ENCODE data around the gene WDR90. TPM values are rescaled to one million over a fixed set of nuclear protein-coding genes. Genes with fewer than 3 reads are reported as not detected.

The WDR90 gene
- total and polyA plus RNA-seq, 2 of the 13 experiments (the other 11 are each of a cell fraction or from before 2014, with no cell fraction given): 14.9 to 28.9 TPM

GRCh38 chr16:636206-637080, 12.7 kb upstream of the WDR90 start, which contains the start of gene METTL26 (continued):
- peak; percentile 40; the same call in 1 of the 2 replicates for TF ChIP-seq PPARG (CRISPR knock-in tag; conservative IDR thresholded peaks at IDR 0.05)
- TF ChIP-seq FIP1L1 (IDR thresholded peaks at IDR 0.05; ENCODE audit: borderline replicate concordance, insufficient read depth, low read depth, low read length): no peak; the same call in 1 of the 2 replicates
- TF ChIP-seq ZBTB1 (CRISPR knock-in tag; IDR thresholded peaks at IDR 0.05; ENCODE audit: borderline replicate concordance): no peak
- TF ChIP-seq ZNF362 (CRISPR knock-in tag; IDR thresholded peaks at IDR 0.05; ENCODE audit: borderline replicate concordance): peak; percentile 66; the same call in 1 of the 2 replicates
- no peak for TF ChIP-seq SMARCC2 (IDR thresholded peaks at IDR 0.05)
- TF ChIP-seq CREB3 (CRISPR knock-in tag; IDR thresholded peaks at IDR 0.05): no peak
- TF ChIP-seq MXD3 (CRISPR knock-in tag; IDR thresholded peaks at IDR 0.05): peak; percentile 87; the same call in 1 of the 2 replicates
- TF ChIP-seq MNT (IDR thresholded peaks at IDR 0.05): peak; percentile 80
- TF ChIP-seq ZNF619 (CRISPR knock-in tag; IDR thresholded peaks at IDR 0.05): no peak
- TF ChIP-seq SNAI1 (CRISPR knock-in tag; IDR thresholded peaks at IDR 0.05; ENCODE audit: borderline replicate concordance): 0 out of 2 replicates have a peak, but pooled peaks have one; percentile 66
- no peak for TF ChIP-seq SNRNP70 (IDR thresholded peaks at IDR 0.05; ENCODE audit: low read depth, low read length)
- peak; percentile 89 for TF ChIP-seq SAP130 (CRISPR knock-in tag; IDR thresholded peaks at IDR 0.05; ENCODE audit: low read depth)
- no peak for TF ChIP-seq GLI4 (CRISPR knock-in tag; IDR thresholded peaks at IDR 0.05; ENCODE audit: borderline replicate concordance)
- no peak; the same call in 1 of the 2 replicates for TF ChIP-seq ZNF788 (CRISPR knock-in tag; IDR thresholded peaks at IDR 0.05; ENCODE audit: borderline replicate concordance)
- peak; percentile 18; the same call in 1 of the 2 replicates for TF ChIP-seq ZSCAN21 (CRISPR knock-in tag; IDR thresholded peaks at IDR 0.05; ENCODE audit: borderline replicate concordance)
- peak; percentile 91 for TF ChIP-seq REPIN1 (CRISPR knock-in tag; IDR thresholded peaks at IDR 0.05; ENCODE audit: borderline replicate concordance, low read depth)
- TF ChIP-seq FLYWCH1 (CRISPR knock-in tag; IDR thresholded peaks at IDR 0.05): no peak
- TF ChIP-seq NFIC (IDR thresholded peaks at IDR 0.05; ENCODE audit: low read length): no peak
- no peak for TF ChIP-seq FOXA1 (IDR thresholded peaks at IDR 0.05)
- TF ChIP-seq FOXA1 (CRISPR knock-in tag; IDR thresholded peaks at IDR 0.05): no peak
- TF ChIP-seq NR2F6 (IDR thresholded peaks at IDR 0.05): peak; percentile 27; the same call in 1 of the 2 replicates
- peak; percentile 35; the same call in 1 of the 2 replicates for TF ChIP-seq NR2F6 (CRISPR knock-in tag; IDR thresholded peaks at IDR 0.05)
- TF ChIP-seq PHF20 (CRISPR knock-in tag; IDR thresholded peaks at IDR 0.05): peak; percentile 73
- 0 out of 2 replicates have a peak, but pooled peaks have one; percentile 7 for TF ChIP-seq ZNF503 (CRISPR knock-in tag; IDR thresholded peaks at IDR 0.05)
- peak; percentile 85 for TF ChIP-seq ATF7-NPFF (CRISPR knock-in tag; IDR thresholded peaks at IDR 0.05; ENCODE audit: low read depth)
